Immature natural killer cell (primary cell): ENCODE results near the gene GLP1R. TPM values are rescaled to one million over a fixed set of nuclear protein-coding genes. Genes with fewer than 3 reads are reported as not detected.

Source experiments
- DNase-seq, 3 donors: peaks; one replicate each; pipeline ENCODE4 v3.0.0; 2022; ENCODE audit warnings: mixed read lengths in 1 of 3
- H3K27ac Mint-ChIP-seq, 6 donors: one replicate each; pipeline ENCODE4 v1.8.0; 2020; ENCODE audit warnings: mixed read lengths in 6 of 6, mild to moderate bottlenecking in 5 of 6, inconsistent platforms in 4 of 6, moderate library complexity in 3 of 6
- H3K27me3 Mint-ChIP-seq, 3 donors: one replicate each; pipeline ENCODE4 v1.8.0; 2020 to 2021; ENCODE audit warnings: low read depth in 3 of 3, mild to moderate bottlenecking in 3 of 3, mixed read lengths in 3 of 3, moderate library complexity in 3 of 3, inconsistent platforms in 1 of 3
- H3K36me3 Mint-ChIP-seq, 3 donors: one replicate each; pipeline ENCODE4 v1.8.0; 2020; ENCODE audit warnings: mixed read lengths in 3 of 3, inconsistent platforms in 2 of 3, mild to moderate bottlenecking in 2 of 3
- H3K4me1 Mint-ChIP-seq, 2 donors: one replicate each; pipeline ENCODE4 v1.8.0; 2020; ENCODE audit warnings: inconsistent platforms in 2 of 2, mild to moderate bottlenecking in 2 of 2, mixed read lengths in 2 of 2, moderate library complexity in 1 of 2
- H3K4me3 Mint-ChIP-seq, 5 donors: one replicate each; pipeline ENCODE4 v1.8.0; 2020; ENCODE audit warnings: mild to moderate bottlenecking in 5 of 5, mixed read lengths in 5 of 5, inconsistent platforms in 3 of 5, moderate library complexity in 3 of 5
- H3K9me3 Mint-ChIP-seq, 6 donors: one replicate each; pipeline ENCODE4 v1.8.0; 2020; ENCODE audit warnings: mild to moderate bottlenecking in 6 of 6, mixed read lengths in 6 of 6, inconsistent platforms in 4 of 6, moderate library complexity in 3 of 6
- polyA plus RNA-seq, 3 donors: library from polyadenylated mRNA; unstranded; fragments of 300-500 nt; fragmentation: Illumina TruSeq; gene quantifications; one replicate each; pipeline ENCODE4 v1.2.3, GENCODE V29; 2021

Gene GLP1R
- polyA plus RNA-seq: under 1 TPM in 1 of 3 donors, not detected in 2; 0.87 TPM

DNA sequence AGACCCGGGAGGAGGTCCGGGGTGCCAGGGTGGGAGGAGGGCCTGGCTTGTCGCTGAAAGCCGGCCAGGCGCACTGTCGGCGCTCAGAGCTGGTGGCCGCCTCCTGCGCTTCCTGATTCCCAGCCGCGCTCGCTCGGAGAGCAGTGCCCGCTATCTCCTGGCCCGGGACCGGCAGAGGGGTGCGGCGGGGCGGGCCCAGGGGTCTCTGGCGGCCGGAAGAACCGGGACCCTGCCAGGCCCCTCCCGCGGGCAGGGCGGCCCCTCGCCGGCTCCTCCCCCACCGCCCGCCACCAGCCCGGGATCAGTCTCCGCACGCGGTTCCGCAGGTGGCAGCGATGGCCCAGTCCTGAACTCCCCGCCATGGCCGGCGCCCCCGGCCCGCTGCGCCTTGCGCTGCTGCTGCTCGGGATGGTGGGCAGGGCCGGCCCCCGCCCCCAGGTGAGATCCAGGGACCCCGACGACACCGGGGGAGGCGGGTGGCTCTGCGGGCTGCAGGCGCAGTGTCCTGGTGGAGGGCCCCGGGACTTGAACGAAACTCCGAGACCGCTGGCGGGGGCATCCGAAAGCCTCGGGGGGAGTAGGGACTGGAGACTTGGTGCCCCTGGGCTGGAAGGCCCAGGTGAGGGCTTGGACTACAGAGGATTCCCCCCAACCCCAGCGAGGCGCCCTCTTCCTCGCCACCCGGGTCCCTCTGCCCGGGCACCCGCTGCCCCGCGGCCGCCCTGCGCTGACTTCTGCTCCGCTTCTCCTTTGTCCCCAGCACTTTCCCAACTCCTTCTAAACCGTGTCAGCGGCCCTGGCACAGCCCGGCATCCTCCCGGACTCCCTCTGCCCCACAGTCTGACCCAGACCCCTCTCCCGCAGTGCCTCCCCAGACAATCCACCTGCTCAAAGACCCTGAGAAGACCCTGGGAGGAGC is at the start of gene GLP1R:
GLP1R (plus strand) TSS at position 301 of the 919 bp plus-strand sequence; CDS start at position 361, 60 bp downstream.
- H3K36me3 Mint-ChIP-seq: peaks cover 0 to 5% (median 0%) of the 10 kb centered on the region in 3 donors
- H3K27me3 Mint-ChIP-seq: peaks cover 6 to 15% (median 8%) of the 10 kb centered on the region in 3 donors
- no peak for DNase-seq
- peak within 1 kb of the TSS in 3 of 6 donors; percentile 53 to 80 (median 75) for H3K27ac Mint-ChIP-seq
- H3K4me1 Mint-ChIP-seq: peaks cover 46 to 48% of the 10 kb centered on the region in 2 donors
- H3K9me3 Mint-ChIP-seq: peaks cover 0 to 1% (median 0%) of the 10 kb centered on the region in 6 donors
- peak within 1 kb of the TSS; percentile 55 to 82 (median 77) for H3K4me3 Mint-ChIP-seq

DNA sequence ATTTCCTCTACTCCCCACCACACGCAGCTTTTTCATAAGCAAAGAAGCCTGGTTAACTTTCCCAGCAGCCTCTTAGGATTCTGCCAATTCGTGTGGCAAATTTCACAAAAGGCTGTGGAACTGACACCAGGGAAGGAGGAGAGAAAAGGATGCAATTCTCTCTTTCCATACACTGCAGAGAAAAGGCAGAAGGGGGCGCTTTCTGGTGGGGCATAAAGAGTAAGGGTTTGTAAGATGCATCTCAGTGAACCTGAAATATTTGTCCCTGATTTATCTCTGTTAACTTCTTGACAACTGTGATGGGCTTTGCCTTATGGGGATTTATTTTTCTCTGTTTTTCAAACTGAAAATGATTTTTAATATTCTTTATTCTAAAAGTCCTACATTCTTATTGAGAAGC is 45.5 kb upstream of the GLP1R start:
- Mint-ChIP-seq H3K27ac (no peak overlapping the region), H3K4me3 (no peak overlapping the region), H3K36me3 (no peaks in the 10 kb centered on the region), H3K4me1 (no peaks in the 10 kb centered on the region), H3K27me3 (peaks cover 7 to 24% (median 10%) of the 10 kb centered on the region in 3 donors), H3K9me3 (no peaks in the 10 kb centered on the region)
- DNase-seq: no peak

DNA sequence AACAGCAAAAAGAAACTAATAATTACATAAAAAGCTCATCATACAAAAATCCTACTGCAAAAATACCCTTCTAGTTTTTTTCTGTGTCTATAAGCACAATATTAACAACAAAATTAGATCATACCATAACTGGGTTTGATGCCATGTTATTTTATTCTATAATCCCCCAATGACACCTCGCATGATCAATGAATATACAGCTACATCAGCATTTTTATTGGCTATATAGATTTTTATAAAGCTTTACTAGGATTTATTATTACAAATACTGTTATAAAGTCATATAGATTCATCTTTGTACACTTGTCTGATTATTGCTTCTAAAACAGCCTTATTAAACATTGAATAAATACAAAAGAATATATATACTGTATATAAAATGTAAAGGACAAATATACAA is 45.1 kb upstream of the GLP1R start:
- H3K9me3 Mint-ChIP-seq: no peaks in the 10 kb centered on the region
- H3K4me1 Mint-ChIP-seq: no peaks in the 10 kb centered on the region
- no peak overlapping the region for H3K27ac Mint-ChIP-seq
- no peaks in the 10 kb centered on the region for H3K36me3 Mint-ChIP-seq
- H3K4me3 Mint-ChIP-seq: no peak overlapping the region
- H3K27me3 Mint-ChIP-seq: peaks cover 7 to 25% (median 10%) of the 10 kb centered on the region in 3 donors
- no peak for DNase-seq

DNA sequence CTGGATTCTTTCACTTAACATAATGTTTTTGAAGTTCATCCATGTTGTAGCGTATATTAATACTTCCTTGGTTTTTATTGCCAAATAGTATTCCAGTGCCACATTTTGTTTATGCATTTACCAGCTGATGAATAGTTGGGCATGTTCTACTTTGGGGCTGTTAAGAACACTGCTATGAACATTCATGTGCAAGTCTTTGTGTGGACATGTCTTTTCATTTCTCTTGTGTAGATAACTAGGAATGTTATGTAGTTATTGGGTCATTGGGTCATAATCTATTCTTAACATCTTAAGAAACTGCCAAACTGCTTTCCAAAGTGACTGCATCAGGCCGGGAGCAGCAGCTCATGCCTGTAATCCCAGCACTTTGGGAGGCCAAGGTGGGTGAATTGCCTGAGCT is 43.8 kb upstream of the GLP1R start:
- H3K27me3 Mint-ChIP-seq: peaks cover 7 to 27% (median 9%) of the 10 kb centered on the region in 3 donors
- no peaks in the 10 kb centered on the region for H3K9me3 Mint-ChIP-seq
- H3K36me3 Mint-ChIP-seq: no peaks in the 10 kb centered on the region
- no peak overlapping the region for H3K27ac Mint-ChIP-seq
- no peak overlapping the region for H3K4me3 Mint-ChIP-seq
- DNase-seq: no peak
- H3K4me1 Mint-ChIP-seq: no peaks in the 10 kb centered on the region

DNA sequence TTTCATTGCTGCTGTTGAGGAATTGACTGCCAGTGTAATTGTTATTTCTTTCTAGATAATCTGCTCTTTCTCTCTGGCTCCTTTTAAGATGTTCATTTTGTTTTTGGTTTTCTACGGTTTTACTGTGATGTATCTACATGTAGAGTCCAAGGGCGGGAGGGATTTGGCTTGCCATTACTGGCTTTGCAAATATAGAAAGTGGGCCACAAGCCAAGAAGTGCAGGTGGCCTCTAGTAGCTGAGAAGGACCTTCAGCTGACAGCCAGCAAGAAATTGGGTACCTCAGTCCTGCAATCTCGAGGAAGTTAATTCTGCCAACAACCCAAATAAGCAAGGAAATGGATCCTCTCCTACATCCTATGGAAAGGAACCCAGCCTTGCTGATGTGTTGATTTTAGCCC is 42.8 kb upstream of the GLP1R start:
- no peaks in the 10 kb centered on the region for H3K36me3 Mint-ChIP-seq
- H3K4me3 Mint-ChIP-seq: no peak overlapping the region
- peaks cover 6 to 24% (median 9%) of the 10 kb centered on the region in 3 donors for H3K27me3 Mint-ChIP-seq
- no peak overlapping the region for H3K27ac Mint-ChIP-seq
- no peaks in the 10 kb centered on the region for H3K9me3 Mint-ChIP-seq
- no peaks in the 10 kb centered on the region for H3K4me1 Mint-ChIP-seq
- DNase-seq: no peak

DNA sequence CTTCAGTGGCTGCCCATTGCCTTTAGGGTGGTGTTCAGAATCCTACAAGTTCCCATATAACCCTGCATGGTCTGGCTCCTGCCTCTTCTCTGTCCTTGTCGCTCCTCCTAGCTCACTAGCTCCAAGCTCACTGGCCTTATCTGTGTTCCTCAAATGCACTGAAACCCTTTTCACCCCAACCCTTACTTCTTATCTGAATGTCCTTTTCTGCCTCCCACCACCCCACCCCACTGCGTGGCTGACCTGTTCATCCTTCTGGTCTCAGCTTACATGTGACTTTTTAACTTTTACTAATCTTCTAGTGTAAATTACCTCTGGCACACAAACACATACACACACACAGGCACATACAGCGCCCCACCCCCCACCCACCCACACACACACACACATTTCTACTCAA is 41.0 kb upstream of the GLP1R start:
- no peaks in the 10 kb centered on the region for H3K4me1 Mint-ChIP-seq
- no peaks in the 10 kb centered on the region for H3K9me3 Mint-ChIP-seq
- no peak for DNase-seq
- no peaks in the 10 kb centered on the region for H3K36me3 Mint-ChIP-seq
- H3K4me3 Mint-ChIP-seq: no peak overlapping the region
- no peak overlapping the region for H3K27ac Mint-ChIP-seq
- peaks cover 3 to 22% (median 7%) of the 10 kb centered on the region in 3 donors for H3K27me3 Mint-ChIP-seq

DNA sequence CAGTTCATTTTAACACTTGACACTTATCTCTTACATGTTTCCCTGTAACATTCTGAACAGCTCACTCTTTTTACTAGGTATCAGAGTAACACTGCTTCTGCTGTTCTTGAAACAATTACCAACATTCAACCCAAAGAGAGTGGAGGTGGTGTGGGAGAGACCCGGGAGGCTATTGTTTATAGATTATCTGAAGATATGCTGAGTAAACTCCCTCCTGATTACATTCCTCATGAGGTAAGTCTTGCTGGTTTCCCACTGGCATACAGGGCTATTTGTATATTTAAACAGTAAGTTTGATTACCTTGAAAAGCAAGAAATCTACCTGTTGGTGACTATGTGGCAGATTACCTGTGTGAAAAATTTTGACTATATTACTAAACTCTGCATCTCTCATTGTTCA is 39.8 kb upstream of the GLP1R start:
- H3K27me3 Mint-ChIP-seq: peaks cover 3 to 23% (median 10%) of the 10 kb centered on the region in 3 donors
- no peaks in the 10 kb centered on the region for H3K4me1 Mint-ChIP-seq
- H3K4me3 Mint-ChIP-seq: no peak overlapping the region
- no peak overlapping the region for H3K27ac Mint-ChIP-seq
- H3K36me3 Mint-ChIP-seq: no peaks in the 10 kb centered on the region
- H3K9me3 Mint-ChIP-seq: no peaks in the 10 kb centered on the region
- no peak for DNase-seq

DNA sequence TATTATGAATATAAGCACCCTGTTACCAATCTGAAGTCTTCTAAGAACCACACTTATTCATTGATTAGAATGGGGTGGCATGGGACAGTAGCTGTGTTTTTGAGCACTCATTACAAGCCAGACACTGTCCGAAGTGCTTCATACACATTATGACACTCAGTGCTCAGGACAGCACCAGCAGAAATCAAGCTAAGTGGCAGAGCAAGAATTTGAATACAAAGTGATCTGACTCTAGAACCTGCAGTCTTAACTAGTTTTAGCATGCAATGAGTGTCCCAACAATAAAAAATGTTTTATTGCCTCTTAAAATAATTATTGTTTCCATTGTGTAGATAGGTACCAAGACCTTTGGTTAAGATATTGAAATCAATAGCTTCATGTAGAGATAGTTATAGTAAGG is 39.1 kb upstream of the GLP1R start:
- Mint-ChIP-seq H3K4me3 (no peak overlapping the region), H3K27me3 (peaks cover 3 to 22% (median 10%) of the 10 kb centered on the region in 3 donors), H3K36me3 (no peaks in the 10 kb centered on the region)

DNA sequence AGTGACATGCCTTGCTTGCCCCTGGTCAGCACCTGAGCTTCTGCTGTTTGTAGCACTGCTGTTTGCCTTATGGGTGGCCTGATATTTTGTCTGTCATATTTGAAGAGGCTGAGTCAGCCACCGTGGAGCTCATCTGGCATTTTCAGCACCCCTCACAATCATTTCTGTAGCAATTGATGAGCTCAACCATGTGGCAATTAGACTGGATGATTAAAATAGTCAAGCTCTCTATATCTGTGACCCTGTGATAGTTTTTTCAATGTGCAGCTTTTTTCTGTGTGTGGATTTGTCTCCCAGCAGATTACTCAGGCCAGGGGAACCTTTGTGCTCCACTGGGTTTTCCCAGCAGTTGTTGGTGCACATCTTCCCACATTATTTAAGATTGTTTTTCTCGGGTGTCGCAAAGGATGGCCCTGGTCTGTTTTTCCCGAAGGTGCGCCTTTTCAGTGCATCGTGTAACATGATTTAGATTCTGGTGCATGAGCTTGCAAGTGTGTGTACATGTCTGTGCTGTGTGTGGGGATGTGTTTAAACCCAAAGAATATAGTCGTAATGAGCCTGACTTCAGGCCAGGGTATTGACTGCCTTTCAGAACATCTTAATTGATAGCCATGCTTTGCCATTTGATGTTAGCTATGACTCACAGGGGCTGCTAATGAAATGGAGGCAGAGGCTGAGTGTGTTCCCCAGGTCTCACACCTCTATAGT is 31.6 kb upstream of the GLP1R start:
- Mint-ChIP-seq H3K4me1 (no peaks in the 10 kb centered on the region), H3K27ac (no peak overlapping the region), H3K36me3 (no peaks in the 10 kb centered on the region), H3K9me3 (no peaks in the 10 kb centered on the region), H3K4me3 (no peak overlapping the region), H3K27me3 (peaks cover 0 to 12% (median 8%) of the 10 kb centered on the region in 3 donors)
- no peak for DNase-seq

More for the DNA sequence above, 39.1 kb upstream of the GLP1R start:
- no peak for DNase-seq
- Mint-ChIP-seq H3K27ac (no peak overlapping the region), H3K9me3 (no peaks in the 10 kb centered on the region), H3K4me1 (no peaks in the 10 kb centered on the region)

GRCh38 chr6:39017547-39017880 is 31.1 kb upstream of the GLP1R start:
- no peak for DNase-seq
- Mint-ChIP-seq H3K27ac (no peak overlapping the region), H3K27me3 (peaks cover 0 to 12% (median 6%) of the 10 kb centered on the region in 3 donors), H3K4me1 (no peaks in the 10 kb centered on the region), H3K9me3 (no peaks in the 10 kb centered on the region), H3K36me3 (no peaks in the 10 kb centered on the region), H3K4me3 (no peak overlapping the region)

- no peaks in the 10 kb centered on the region for H3K9me3 Mint-ChIP-seq
- H3K36me3 Mint-ChIP-seq: no peaks in the 10 kb centered on the region
- no peaks in the 10 kb centered on the region for H3K4me1 Mint-ChIP-seq
- H3K27me3 Mint-ChIP-seq: peaks cover 0 to 10% (median 5%) of the 10 kb centered on the region in 3 donors
- no peak overlapping the region for H3K4me3 Mint-ChIP-seq
- no peak for DNase-seq
- H3K27ac Mint-ChIP-seq: no peak overlapping the region
Observed at GRCh38 chr6:39018103-39018502, 30.5 kb upstream of the GLP1R start.

GRCh38 chr6:39020136-39020535 is 28.4 kb upstream of the GLP1R start:
- H3K9me3 Mint-ChIP-seq: no peaks in the 10 kb centered on the region
- H3K4me3 Mint-ChIP-seq: no peak overlapping the region
- peaks cover 0 to 6% (median 2%) of the 10 kb centered on the region in 3 donors for H3K27me3 Mint-ChIP-seq

DNA sequence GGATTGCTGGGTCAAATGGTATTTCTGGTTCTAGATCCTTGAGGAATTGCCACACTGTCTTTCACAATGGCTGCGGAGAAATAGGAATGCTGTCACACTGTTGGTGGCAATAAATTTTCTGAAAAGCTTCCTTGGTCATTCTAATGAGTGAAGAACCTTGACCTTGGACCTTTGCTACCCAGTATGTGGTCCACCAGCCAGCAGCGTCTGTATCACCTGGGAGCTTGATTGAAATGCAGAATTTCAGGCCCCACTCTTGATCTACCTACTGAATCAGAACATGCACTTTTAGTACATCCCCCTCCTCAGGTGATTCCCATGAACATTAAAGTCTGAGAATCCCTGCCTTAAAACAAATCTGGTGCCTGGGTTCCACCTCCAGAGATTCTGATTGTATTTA is 27.5 kb upstream of the GLP1R start:
- no peak overlapping the region for H3K27ac Mint-ChIP-seq
- H3K4me1 Mint-ChIP-seq: no peaks in the 10 kb centered on the region
- H3K9me3 Mint-ChIP-seq: no peaks in the 10 kb centered on the region
- DNase-seq: no peak
- H3K4me3 Mint-ChIP-seq: no peak overlapping the region
- no peaks in the 10 kb centered on the region for H3K36me3 Mint-ChIP-seq
- peaks cover 0 to 2% (median 0%) of the 10 kb centered on the region in 3 donors for H3K27me3 Mint-ChIP-seq

More at GRCh38 chr6:39020136-39020535, 28.4 kb upstream of the GLP1R start:
- Mint-ChIP-seq H3K27ac (no peak overlapping the region), H3K36me3 (no peaks in the 10 kb centered on the region), H3K4me1 (no peaks in the 10 kb centered on the region)
- no peak for DNase-seq

DNA sequence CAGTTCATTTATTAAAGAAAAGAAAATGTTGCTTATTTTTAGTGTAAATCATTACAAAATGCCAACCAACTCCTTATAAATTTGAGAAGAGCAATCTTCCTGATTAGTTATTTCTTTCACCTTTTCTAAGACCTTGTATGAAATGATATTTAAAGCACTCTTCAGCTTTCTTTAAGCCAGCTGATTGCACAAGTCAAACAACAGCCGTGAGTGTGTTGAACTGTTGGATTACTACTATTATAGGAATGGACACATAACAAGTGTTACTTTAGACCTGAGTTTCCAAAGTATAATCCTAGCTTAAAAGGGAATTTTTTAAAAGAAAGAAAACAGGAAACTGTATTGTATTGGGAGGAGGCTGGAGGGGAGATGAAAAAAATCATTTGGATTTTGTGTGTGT is 26.8 kb upstream of the GLP1R start:
- Mint-ChIP-seq H3K27ac (no peak overlapping the region), H3K4me1 (no peaks in the 10 kb centered on the region), H3K27me3 (peaks cover 0 to 2% (median 0%) of the 10 kb centered on the region in 3 donors), H3K9me3 (no peaks in the 10 kb centered on the region), H3K4me3 (no peak overlapping the region), H3K36me3 (no peaks in the 10 kb centered on the region)
- DNase-seq: no peak
